Neural cell (in vitro differentiated cells): ENCODE data around the gene TAF5L.

Experiments
- CTCF ChIP-seq: fragments of 450-650 bp; IDR thresholded peaks from 2 replicates; pipeline ENCODE4 v1.5.1; 2014; ENCODE audit warnings: antibody characterized with exemption, mild to moderate bottlenecking, moderate library complexity; ENCODE audit not compliant: poor library complexity, severe bottlenecking
- EP300 ChIP-seq: fragments of 450-650 bp; conservative IDR thresholded peaks from 2 replicates; pipeline ENCODE4 v1.6.1; 2014; ENCODE audit warnings: antibody characterized with exemption, mild to moderate bottlenecking, moderate library complexity; ENCODE audit not compliant: poor library complexity, severe bottlenecking
- POLR2AphosphoS5 ChIP-seq: IDR thresholded peaks from 2 replicates; pipeline ENCODE4 v1.6.1; 2012
- REST ChIP-seq: IDR thresholded peaks from 2 replicates; pipeline ENCODE4 v1.6.1; 2012; ENCODE audit warnings: borderline replicate concordance

GRCh38 chr1:229623225-229623624, 2.7 kb downstream of the TAF5L start:
- TF ChIP-seq CTCF (no peak), POLR2AphosphoS5 (no peak), EP300 (no peak), REST (no peak)
